Measurements from ENCODE around the gene ARPC1B. TPM values are rescaled to one million over a fixed set of nuclear protein-coding genes. Genes with fewer than 3 reads are reported as not detected.
"Not testable (repeated sequence)": the region's sequence is repeated elsewhere in the genome, so short reads cannot be mapped to it uniquely, and the experiment has no call there.

ARPC1B gene
- total RNA-seq, 8 experiments from 2014 or later: 2.6 to 396 (median 23.9) TPM

DNA sequence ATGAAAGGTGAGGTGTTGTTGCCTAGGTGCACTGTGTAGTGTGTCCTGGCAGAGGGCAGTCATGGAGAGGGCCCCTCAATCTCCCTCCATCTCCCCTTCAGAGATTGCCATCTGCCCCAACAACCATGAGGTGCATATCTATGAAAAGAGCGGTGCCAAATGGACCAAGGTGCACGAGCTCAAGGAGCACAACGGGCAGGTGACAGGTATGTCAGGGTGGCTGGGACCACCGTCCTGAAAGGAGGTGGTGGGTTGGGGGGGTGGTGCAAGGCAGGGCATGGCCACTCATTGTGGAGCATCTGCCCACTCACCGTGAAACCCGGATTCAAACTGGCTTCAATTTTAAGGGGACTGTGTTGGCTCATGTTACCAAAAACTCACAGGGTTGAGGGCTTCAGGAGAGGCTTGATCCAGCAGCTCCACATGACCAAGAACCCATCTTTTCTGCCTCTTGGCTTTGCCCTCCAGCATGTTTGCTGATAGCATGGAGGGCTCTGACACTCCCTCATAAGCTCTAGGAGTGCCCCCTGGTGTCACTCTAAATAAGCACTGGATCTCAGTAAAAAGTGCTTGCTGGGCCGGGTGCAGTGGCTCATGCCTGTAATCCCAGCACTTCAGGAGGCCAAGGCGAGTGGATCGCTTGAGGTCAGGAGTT, 12.2 kb downstream of the ARPC1B start:
- Histone ChIP-seq H3K4me1 (replicated peaks in 1 of 2) (no peaks in the 10 kb centered on the region), H3K4me3 (no peak overlapping the region), H3K27ac (no peak overlapping the region)
- ATAC-seq (replicated peaks in 6 of 8): peak in 3 of 8 experiments; percentile 13 to 59 (median 13)
- 50 to 100% (median 90%) methylated on average over 1 to 3 of the region's 9 CpGs; no CpG with 5 or more reads in 3 of the 10 experiments for WGBS, 10 experiments
- in situ Hi-C loops (cut with MboI; ENCODE audit: low pct_unique_long_range_greater_than_20kb in 2 of 9, low sequenced_read_pairs in 9 of 9, unreplicated experiment in 9 of 9): no loop called here

DNA sequence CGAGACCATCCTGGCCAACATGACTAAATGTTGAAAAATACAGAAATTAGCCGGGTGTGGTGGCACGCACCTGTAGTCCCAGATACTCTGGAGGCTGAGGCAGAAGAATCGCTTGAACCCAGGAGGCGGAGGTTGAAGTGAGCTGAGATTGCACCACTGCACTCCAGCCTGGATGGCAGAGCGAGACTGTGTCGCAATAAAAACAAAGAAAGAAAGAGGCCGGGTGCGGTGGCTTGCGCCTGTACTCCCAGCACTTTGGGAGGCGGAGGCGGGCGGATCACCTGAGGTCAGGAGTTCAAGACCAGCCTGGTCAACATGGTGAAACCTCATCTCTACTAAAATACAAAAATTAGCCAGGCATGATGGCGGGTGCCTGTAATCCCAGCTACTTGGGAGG, 12.7 kb downstream of the ARPC1B start:
- in situ Hi-C loops (cut with MboI; ENCODE audit: low pct_unique_long_range_greater_than_20kb in 2 of 9, low sequenced_read_pairs in 9 of 9, unreplicated experiment in 9 of 9); ATAC-seq (replicated peaks in 6 of 8); H3K4me1 ChIP-seq (replicated peaks in 1 of 2); H3K27ac ChIP-seq; H3K4me3 ChIP-seq: not testable (repeated sequence)
- 80 to 100% (median 95%) methylated on average over 1 to 8 of the region's 14 CpGs; no CpG with 5 or more reads in 1 of the 10 experiments for WGBS, 10 experiments

GRCh38 chr7:99387912-99388311, 13.4 kb downstream of the ARPC1B start:
- Histone ChIP-seq H3K4me1 (replicated peaks in 1 of 2) (no peaks in the 10 kb centered on the region), H3K27ac (no peak overlapping the region), H3K4me3 (no peak overlapping the region)
- in situ Hi-C loops (cut with MboI; ENCODE audit: low pct_unique_long_range_greater_than_20kb in 2 of 9, low sequenced_read_pairs in 9 of 9, unreplicated experiment in 9 of 9): no loop called here
- WGBS, 10 experiments: 87 to 100% methylated on average over 1 to 5 of the region's 20 CpGs; no CpG with 5 or more reads in 8 of the 10 experiments
- ATAC-seq (replicated peaks in 6 of 8): no peak

GRCh38 chr7:99389772-99390171, 15.2 kb downstream of the ARPC1B start:
- in situ Hi-C loops (cut with MboI; ENCODE audit: low pct_unique_long_range_greater_than_20kb in 2 of 9, low sequenced_read_pairs in 9 of 9, unreplicated experiment in 9 of 9): no loop called here
- no peak for ATAC-seq (replicated peaks in 6 of 8)
- 86 to 100% (median 100%) methylated on average over 1 to 5 of the region's 13 CpGs; no CpG with 5 or more reads in 3 of the 10 experiments for WGBS, 10 experiments
- no peak overlapping the region for H3K4me3 ChIP-seq
- peaks cover 8 to 9% of the 10 kb centered on the region in 2 donors for H3K4me1 ChIP-seq (replicated peaks in 1 of 2)
- H3K27ac ChIP-seq: no peak overlapping the region

- in situ Hi-C loops (cut with MboI; ENCODE audit: low pct_unique_long_range_greater_than_20kb in 2 of 9, low sequenced_read_pairs in 9 of 9, unreplicated experiment in 9 of 9): no loop called here
- 68 to 100% (median 93%) methylated on average over 1 to 9 of the region's 23 CpGs; no CpG with 5 or more reads in 3 of the 10 experiments for WGBS, 10 experiments
These were observed 16.5 kb downstream of the ARPC1B start for GRCh38 chr7:99390941-99391602.

DNA sequence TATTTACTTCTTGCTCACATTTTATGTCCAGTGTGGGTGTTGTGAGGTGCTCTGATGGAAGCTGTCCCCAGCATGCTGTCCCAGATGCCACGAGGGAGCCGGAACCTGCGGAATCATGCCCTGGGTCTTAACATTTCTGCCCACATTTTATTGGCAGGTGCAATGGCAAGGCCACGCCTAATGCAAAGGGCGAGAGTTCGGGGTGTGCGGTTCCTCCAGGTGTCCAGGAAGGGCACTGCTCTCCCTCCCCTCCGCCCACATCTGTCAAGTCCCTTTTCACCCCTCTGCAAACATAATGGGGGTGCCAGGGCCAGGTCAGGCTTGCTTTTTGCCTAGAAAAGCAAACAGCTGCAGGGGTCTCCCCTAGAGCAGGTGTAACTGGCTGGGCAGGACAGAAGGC, 17.5 kb downstream of the ARPC1B start:
- ATAC-seq (replicated peaks in 6 of 8): no peak
- 80 to 100% (median 88%) methylated on average over 1 to 3 of the region's 8 CpGs; no CpG with 5 or more reads in 7 of the 10 experiments for WGBS, 10 experiments
- Histone ChIP-seq H3K4me3 (peak overlapping the region in 4 of 5 donors; percentile 33 to 47 (median 41)), H3K27ac (no peak overlapping the region), H3K4me1 (replicated peaks in 1 of 2) (peaks cover 8 to 9% of the 10 kb centered on the region in 2 donors)
- in situ Hi-C loops (cut with MboI; ENCODE audit: low pct_unique_long_range_greater_than_20kb in 2 of 9, low sequenced_read_pairs in 9 of 9, unreplicated experiment in 9 of 9): no loop called here

More at GRCh38 chr7:99390941-99391602, 16.5 kb downstream of the ARPC1B start:
- no peak overlapping the region for H3K4me3 ChIP-seq
- ATAC-seq (replicated peaks in 6 of 8): no peak
- no peak overlapping the region for H3K27ac ChIP-seq
- peaks cover 8 to 9% of the 10 kb centered on the region in 2 donors for H3K4me1 ChIP-seq (replicated peaks in 1 of 2)

DNA sequence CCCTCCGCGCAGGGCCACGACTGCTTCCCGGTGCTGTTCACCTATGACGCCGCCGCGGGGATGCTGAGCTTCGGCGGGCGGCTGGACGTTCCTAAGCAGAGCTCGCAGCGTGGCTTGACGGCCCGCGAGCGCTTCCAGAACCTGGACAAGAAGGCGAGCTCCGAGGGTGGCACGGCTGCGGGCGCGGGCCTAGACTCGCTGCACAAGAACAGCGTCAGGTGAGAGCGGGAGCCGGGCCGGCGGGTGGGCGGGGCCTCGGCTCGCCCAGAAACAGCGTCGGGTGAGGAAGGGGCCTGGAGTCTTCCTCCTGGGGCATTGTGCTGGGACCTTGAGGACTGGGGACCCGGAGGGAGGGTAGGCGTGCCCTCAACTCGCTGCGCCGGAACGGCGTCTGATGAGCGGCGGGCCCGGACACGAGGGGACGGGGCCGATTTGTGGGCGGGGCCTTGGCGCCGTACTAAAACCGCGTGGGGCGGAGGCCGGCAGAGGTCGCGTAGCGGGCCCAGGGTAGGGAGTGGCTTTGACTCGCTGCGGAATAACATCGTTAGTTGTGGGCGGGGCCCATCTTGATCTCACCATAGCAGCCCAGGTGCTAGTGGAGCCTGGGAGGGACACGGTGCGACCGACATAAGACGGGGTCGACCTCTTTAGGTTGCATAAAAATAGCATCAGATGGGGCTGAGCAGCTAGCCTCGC, 18.3 kb downstream of the ARPC1B start:
- H3K4me3 ChIP-seq: peak overlapping the region; percentile 33 to 47 (median 41)
- in situ Hi-C loops (cut with MboI; ENCODE audit: low pct_unique_long_range_greater_than_20kb in 2 of 9, low sequenced_read_pairs in 9 of 9, unreplicated experiment in 9 of 9): no loop called here
- peak overlapping the region; percentile 36 to 67 for H3K27ac ChIP-seq
- H3K4me1 ChIP-seq (replicated peaks in 1 of 2): peaks cover 8 to 9% of the 10 kb centered on the region in 2 donors
- peak; percentile 78 to 87 (median 84) for ATAC-seq (replicated peaks in 6 of 8)
- WGBS, 10 experiments: 0 to 20% methylated on average over 2 to 3 of the region's 68 CpGs; no CpG with 5 or more reads in 8 of the 10 experiments

DNA sequence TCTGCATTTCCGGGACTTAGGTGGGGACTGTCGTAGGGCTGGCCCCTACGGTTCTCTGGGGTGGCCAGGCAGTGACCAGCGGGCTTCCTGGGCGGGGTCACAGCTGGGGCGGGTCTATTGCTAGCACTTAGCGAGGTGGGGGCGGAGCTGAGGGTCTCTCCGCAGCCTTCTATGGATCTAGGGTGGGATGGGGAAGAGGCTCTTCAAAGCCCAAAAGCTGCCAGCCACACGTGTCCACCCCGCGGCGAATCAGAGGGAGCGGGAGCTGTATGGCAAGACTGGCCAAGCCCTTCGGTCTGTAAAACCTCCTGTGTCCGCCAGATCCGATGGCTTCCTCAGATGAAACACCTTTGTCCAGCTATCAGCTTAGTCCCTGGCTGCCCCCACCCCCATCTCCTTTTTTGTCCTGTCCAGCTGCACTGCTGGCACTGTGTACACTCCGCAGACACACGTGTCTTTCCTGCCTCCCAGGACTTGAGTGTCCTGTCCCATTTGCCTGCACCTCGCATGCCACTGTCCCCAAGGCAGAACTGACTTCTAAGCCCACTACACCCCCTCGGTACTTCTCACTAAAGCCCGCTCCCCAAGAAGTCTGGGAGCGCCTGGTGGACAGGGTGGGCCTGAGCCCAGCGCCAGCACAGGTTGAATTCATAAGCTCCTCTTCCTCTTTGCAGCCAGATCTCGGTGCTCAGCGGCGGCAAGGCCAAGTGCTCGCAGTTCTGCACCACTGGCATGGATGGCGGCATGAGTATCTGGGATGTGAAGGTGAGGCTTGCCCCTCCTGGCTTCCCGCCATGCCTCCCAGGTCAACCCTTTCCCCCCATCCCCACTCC, 19.0 kb downstream of the ARPC1B start:
- in situ Hi-C loops (cut with MboI; ENCODE audit: low pct_unique_long_range_greater_than_20kb in 2 of 9, low sequenced_read_pairs in 9 of 9, unreplicated experiment in 9 of 9): no loop called here
- Histone ChIP-seq H3K4me3 (peak overlapping the region; percentile 33 to 47 (median 41)), H3K27ac (peak overlapping the region; percentile 36 to 67), H3K4me1 (replicated peaks in 1 of 2) (peaks cover 8 to 9% of the 10 kb centered on the region in 2 donors)
- peak in 7 of 8 experiments; percentile 67 to 80 (median 78) for ATAC-seq (replicated peaks in 6 of 8)
- 0 to 90% (median 33%) methylated on average over 1 to 7 of the region's 30 CpGs; no CpG with 5 or more reads in 5 of the 10 experiments for WGBS, 10 experiments

DNA sequence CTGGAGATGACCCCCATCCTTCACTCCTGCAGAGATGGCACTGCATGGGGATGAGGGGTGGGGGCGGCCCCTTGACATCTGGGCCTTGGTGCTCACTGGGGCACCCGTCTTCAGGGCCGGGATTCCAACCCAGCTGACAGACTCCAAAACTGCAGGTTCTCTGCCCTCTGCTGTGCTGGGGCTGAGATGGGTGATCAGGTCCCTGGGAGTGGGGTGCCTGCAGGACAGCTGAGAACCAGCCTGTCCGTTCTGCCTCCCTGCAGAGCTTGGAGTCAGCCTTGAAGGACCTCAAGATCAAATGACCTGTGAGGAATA, 19.6 kb downstream of the ARPC1B start:
- WGBS, 10 experiments: 100% methylated on average over 1 of the region's 4 CpGs; no CpG with 5 or more reads in 9 of the 10 experiments
- H3K27ac ChIP-seq: peak overlapping the region in 1 of 2 donors; percentile 36
- in situ Hi-C loops (cut with MboI; ENCODE audit: low pct_unique_long_range_greater_than_20kb in 2 of 9, low sequenced_read_pairs in 9 of 9, unreplicated experiment in 9 of 9): no loop called here
- peaks cover 8 to 9% of the 10 kb centered on the region in 2 donors for H3K4me1 ChIP-seq (replicated peaks in 1 of 2)
- H3K4me3 ChIP-seq: no peak overlapping the region
- no peak for ATAC-seq (replicated peaks in 6 of 8)

- peaks cover 8 to 9% of the 10 kb centered on the region in 2 donors for H3K4me1 ChIP-seq (replicated peaks in 1 of 2)
- no peak overlapping the region for H3K4me3 ChIP-seq
- in situ Hi-C loops (cut with MboI; ENCODE audit: low pct_unique_long_range_greater_than_20kb in 2 of 9, low sequenced_read_pairs in 9 of 9, unreplicated experiment in 9 of 9): no loop called here
- H3K27ac ChIP-seq: no peak overlapping the region
- ATAC-seq (replicated peaks in 6 of 8): no peak
- WGBS, 10 experiments: 88 to 100% (median 98%) methylated on average over 1 to 11 of the region's 14 CpGs; no CpG with 5 or more reads in 4 of the 10 experiments
These were observed 21.2 kb downstream of the ARPC1B start for GRCh38 chr7:99395616-99396327.

- Histone ChIP-seq H3K4me1 (replicated peaks in 1 of 2) (peaks cover 8 to 9% of the 10 kb centered on the region in 2 donors), H3K27ac (no peak overlapping the region), H3K4me3 (no peak overlapping the region)
- 40 to 100% (median 89%) methylated on average over 1 to 5 of the region's 21 CpGs; no CpG with 5 or more reads in 4 of the 10 experiments for WGBS, 10 experiments
- in situ Hi-C loops (cut with MboI; ENCODE audit: low pct_unique_long_range_greater_than_20kb in 2 of 9, low sequenced_read_pairs in 9 of 9, unreplicated experiment in 9 of 9): no loop called here
- ATAC-seq (replicated peaks in 6 of 8): no peak
These were observed 22.1 kb downstream of the ARPC1B start for GRCh38 chr7:99396418-99397296.

All from motor neuron (in vitro differentiated cells).